GM18499 (cell line): ENCODE results near the gene BEND7.
"Not testable (repeated sequence)": the region's sequence is repeated elsewhere in the genome, so short reads cannot be mapped to it uniquely, and the experiment has no call there.

Experiments used
- ATAC-seq: cut with Tn5 transposase; IDR thresholded peaks from one replicate; pipeline ENCODE4 v1.9.1; 2021; ENCODE audit warnings: moderate number of reproducible peaks; ENCODE audit not compliant: insufficient read depth, unreplicated experiment

BEND7 gene

GRCh38 chr10:13528875-13529713 is at the start of gene BEND7:
BEND7 (minus strand) TSS chr10:13529014; CDS start chr10:13528533, 481 bp downstream.
- no peak for ATAC-seq

DNA sequence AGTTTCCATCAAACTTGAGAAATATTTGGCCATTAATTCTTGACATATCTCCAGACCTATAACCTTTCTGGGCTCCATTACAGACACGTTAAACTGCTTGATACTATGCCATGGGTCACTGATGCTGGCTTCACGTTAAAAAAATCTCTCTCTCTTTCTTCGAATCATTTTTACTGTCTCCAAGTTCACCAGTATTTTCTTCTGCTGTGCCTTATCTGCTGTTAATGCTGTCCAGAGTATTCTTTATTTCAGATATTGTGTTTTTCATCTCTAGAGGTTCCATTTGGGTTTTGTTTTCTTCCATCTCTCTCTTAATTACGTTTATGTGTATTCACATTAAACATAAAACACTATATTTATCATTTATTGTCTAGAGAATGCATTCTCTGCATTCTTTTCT is 45.1 kb upstream of the BEND7 start:
- ATAC-seq = no peak

- ATAC-seq = no peak
These were observed 42.7 kb upstream of the BEND7 start for GRCh38 chr10:13571541-13571940.

GRCh38 chr10:13567030-13567429 is 38.2 kb upstream of the BEND7 start:
- no peak for ATAC-seq

DNA sequence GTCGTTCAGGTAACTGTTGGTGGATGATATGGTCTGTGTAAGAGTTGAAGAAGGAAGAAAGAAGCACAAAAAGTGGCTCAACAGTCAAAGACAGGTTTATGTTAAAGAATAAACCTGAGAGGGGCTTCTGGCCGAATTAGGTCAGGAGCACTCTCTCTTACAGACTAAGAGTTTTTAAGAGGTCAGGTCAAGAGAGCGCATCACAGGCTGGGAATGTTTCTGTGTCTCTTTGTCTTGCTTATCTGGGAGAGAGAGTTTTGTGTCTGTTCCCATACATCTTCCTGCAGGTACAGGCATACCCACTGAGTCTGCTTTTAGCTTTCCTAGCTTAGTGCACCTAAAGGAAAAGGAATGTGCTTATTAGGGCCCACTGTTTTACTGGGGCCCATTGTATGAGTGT is 35.8 kb upstream of the BEND7 start:
- ATAC-seq = no peak

DNA sequence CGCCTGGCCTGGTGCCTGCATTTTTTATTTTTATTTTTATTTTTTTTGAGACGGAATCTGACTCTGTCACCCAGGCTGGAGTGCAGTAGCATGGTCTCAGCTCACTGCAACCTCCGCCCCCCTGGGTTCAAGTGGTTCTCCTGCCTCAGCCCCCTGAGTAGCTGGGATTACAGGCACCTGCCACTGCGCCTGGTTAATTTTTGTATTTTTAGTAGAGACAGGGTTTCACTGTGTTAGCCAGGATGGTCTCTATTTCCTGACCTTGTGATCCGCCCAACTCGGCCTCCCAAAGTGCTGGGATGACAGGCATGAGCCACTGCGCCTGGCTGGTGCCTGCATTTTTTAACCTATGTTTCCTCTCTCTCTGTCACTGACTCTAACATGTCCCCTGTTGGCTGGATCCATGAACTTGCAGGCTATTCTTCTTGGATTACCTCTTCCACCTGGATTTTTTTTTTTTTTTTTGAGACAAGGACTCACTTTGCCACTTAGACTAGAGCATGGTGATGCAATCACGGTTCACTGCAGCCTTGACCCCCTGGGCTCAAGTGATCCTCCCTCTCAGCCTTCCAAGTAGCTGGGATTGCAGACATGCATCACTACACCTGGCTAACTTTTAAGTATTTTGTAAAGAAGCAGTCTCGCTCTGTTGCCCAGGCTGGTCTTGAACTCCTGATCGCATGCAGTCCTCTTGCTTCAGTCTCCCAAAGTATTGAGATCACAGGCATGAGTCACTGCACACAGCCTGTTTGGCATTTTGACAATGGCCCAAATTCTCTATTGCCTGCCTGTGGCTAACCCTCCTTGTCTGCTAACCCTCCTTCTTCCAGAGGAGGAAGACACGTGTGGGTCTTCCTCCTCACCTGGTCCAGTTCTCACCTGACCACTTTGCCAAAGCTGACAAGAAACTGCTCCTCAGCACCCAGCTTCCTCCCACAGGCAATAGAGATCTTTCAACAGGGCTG is 34.9 kb upstream of the BEND7 start:
- ATAC-seq = no peak

DNA sequence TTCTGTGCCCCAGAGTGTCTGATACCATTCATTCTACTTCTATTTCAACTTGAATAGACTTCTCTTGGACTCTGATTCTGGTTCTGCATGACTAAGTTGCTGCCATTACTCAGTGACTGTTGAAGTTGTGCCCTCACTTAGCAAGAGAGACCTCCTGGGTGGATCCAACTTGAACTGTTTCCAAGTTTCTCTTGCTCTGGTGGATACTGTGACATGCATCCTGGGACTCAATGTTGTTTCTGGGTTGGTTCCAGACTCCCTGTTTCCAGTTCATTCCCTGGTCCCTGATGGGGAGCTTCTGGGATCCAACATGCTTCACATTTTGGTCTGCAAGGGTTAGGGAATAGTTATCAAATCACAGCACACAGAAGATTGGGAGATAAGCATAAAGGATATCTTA is 31.8 kb upstream of the BEND7 start:
- no peak for ATAC-seq

GRCh38 chr10:13559124-13559700 is 30.4 kb upstream of the BEND7 start:
- no peak for ATAC-seq

GRCh38 chr10:13555884-13556510 is 27.2 kb upstream of the BEND7 start:
- no peak for ATAC-seq

- ATAC-seq = no peak
These were observed 22.0 kb upstream of the BEND7 start for GRCh38 chr10:13550802-13551201.

DNA sequence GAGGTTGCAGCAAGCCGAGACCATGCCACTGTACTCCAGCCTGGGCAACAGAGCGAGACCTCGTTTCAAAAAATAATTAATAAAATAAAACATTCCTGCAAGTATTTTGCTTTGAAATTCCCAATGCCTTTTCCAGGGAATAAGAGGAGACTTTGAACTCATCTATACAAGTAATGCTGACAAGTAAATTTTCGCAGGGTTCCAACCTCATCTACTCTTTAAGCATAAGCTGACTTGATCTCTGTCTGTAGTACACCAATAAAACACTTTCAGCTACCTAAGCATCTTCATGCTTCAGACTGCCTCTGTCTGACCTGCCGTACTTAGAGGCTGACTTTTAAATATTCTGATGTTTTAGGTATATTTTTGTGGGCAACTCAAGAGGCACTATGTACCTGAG is 13.7 kb upstream of the BEND7 start:
- ATAC-seq = no peak

- ATAC-seq = not testable (repeated sequence)
These were observed 9.2 kb upstream of the BEND7 start for GRCh38 chr10:13537985-13538384.

DNA sequence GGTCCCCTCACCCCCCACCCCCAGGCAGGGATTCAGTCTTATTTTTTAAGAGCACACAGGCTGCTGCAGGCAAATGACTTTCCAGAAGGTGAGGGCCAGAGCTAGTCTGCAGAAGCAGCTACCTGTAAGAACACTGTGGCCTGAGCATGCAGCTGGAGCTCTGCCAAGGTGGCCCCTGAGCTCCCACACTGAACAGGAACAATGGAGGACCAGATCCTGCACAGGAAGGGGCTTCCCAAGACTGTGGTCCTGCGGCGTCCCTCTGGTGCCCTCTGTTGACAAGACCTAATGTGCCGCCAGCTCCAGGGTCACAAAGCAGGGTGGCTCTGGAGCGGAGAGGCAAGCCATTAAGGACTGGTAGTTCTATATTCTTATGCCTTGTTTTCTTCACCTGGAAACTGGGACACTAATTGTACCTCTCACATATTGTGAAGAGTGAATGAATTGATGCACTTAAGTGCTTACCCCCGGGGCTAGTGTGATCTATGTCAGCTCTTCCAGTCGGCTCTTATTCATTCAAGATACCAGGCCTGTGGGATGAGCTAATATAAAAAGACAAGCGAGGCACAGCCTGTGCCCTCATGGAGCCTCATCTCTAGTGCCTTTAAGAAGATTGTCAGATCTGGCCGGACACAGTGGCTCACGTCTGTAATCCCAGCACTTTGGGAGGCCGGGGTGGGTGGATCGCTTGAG is 8.0 kb upstream of the BEND7 start:
- ATAC-seq = no peak

GRCh38 chr10:13535346-13535745 is 6.5 kb upstream of the BEND7 start:
- ATAC-seq = no peak

DNA sequence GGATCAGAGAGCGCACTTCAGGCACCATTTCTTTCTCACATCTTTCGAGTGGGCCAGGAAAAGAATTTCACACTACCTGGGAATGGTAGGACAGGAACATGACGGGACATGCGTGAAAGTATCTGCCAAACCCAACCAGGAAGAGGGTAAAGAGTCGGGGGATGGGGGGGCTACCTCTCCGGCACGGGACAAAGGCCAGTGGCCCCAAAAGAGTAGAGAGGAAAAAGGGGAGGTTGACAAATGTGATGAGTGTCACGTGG is 830 bp upstream of the BEND7 start:
- no peak for ATAC-seq

GRCh38 chr10:13528123-13528874 is 515 bp downstream of the BEND7 start:
- ATAC-seq = no peak

- ATAC-seq = no peak
These were observed 1.0 kb downstream of the BEND7 start for GRCh38 chr10:13527864-13528122.

DNA sequence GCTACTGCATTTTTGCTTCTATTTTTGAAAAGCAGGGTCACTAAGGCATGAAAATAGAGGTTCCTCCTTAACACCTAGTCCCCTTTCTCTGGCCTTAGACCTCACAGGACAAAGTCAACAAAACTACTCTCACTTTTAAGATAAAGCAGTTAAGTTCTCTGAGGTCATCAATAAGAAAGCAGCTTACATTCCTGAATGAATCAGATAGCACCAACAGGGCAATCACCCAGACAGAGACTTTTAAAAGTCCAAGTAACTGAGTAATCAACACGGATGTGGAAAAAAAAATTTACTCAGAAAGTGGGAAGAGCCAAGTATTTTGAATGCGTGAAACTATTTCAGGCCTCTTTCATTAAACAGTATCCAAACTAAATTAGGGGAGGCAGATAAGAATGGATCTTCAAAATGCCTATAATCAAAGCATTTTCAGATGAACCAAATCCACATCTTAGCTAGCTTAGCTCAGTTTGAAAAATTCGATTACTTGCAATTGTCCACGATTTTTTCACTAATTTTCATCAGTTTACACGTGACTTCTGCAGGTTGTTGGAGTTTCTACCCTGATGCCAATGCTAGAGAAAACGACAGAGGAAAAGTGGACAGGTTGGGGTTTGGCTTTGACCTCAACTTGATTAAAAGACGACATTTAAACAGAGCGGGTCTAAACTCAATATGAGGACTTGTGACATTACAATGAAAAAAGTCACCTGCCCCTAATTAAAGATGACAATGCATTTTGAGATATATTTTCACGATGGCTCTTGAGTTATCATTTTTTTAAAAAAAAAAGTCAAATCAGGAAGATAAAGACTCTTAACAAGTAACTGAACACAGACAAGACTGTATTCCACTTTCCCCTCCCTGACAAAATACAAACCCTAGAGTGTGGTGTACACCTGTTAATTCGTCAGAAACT is 1.6 kb downstream of the BEND7 start:
- no peak for ATAC-seq

- ATAC-seq = no peak
These were observed 3.2 kb downstream of the BEND7 start for GRCh38 chr10:13525663-13526062.
